GM15510 (cell line): ENCODE measurements around the gene HIKESHI.

Experiments used
- POLR2A ChIP-seq: IDR thresholded peaks from 3 replicates; pipeline ENCODE4 v1.6.1; 2011; ENCODE audit warnings: borderline replicate concordance; ENCODE audit not compliant: insufficient read length; ENCODE audit errors: extremely low read depth

Gene HIKESHI

DNA sequence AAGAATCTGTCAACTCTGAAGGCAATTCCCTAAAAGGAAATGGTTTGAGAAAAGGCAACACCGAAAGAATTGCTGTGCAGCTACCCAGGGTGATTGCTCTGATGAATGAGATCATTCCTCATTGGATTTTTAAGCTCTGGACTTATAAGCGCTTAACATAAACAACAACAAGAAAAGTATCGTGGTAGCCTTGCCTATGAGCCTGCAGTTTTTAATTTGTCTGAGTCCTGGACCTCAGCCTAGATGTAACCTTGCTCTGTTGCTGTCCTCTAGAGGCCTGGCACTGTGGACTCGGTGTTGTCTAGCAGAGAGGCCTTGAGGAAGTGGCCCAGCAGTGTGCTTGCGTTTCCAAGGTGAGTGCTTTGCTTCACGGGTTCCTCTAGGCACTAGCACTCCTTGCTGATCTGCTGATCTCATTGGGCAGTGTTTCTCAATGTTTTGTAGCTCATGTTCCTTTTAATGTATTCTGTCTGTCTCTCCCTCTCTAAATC lies 93.1 kb downstream of the HIKESHI start:
- TF ChIP-seq POLR2A, result no peak
